Testis (tissue), 2 donors: ENCODE measurements around the gene MUC5AC.

Experiments used
- CTCF ChIP-seq, 3 experiments: fragments of 450-650 bp in 2 of 3; fragments of 200-600 bp in 1 of 3; sonication (generic) in 1 of 3; IDR thresholded peaks; one replicate each; pipeline ENCODE4 v1.5.1; 2016 to 2019; ENCODE audit warnings: antibody characterized with exemption in 3 of 3, mild to moderate bottlenecking in 2 of 3, moderate library complexity in 1 of 3
- POLR2A ChIP-seq: fragments of 450-650 bp; IDR thresholded peaks from one replicate; pipeline ENCODE4 v1.6.1; 2017; ENCODE audit warnings: antibody characterized with exemption, mild to moderate bottlenecking, moderate library complexity

DNA sequence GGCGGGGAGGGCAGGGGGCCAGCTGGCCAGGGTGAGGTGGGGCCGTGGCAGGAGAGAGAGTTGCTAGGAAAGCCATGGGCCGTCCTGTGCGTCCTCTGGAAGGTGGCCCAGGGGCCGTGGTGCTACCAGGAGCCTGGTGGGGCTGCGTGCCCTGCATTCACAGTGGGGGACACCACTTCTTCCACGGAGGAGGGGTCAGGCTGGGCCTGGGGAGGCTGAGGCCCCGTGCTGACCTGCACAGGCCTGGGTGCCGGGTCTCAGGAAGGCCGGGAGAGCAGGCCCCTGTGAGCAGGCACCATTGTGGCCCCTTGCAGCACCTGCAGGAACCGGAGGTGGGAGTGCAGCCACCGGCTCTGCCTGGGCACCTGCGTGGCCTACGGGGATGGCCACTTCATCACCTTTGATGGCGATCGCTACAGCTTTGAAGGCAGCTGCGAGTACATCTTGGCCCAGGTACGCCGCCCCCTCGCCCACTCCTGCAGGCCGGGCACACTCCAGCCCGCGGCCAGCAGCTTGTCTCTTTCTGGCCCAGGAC is 77.1 kb downstream of the MUC5AC start:
- TF ChIP-seq CTCF (IDR thresholded peaks at IDR 0.05), result no peak
- no peak for TF ChIP-seq POLR2A
